GM18505 (cell line): ENCODE measurements around the gene RIMBP2.

ENCODE experiments used
- ATAC-seq: cut with Tn5 transposase; IDR thresholded peaks from one replicate; pipeline ENCODE4 v1.9.1; 2021; ENCODE audit not compliant: unreplicated experiment
- POLR2A ChIP-seq: IDR thresholded peaks from 4 replicates; pipeline ENCODE4 v1.6.1; 2011; ENCODE audit warnings: borderline replicate concordance; ENCODE audit not compliant: insufficient read depth, insufficient read length; ENCODE audit errors: extremely low read depth

The RIMBP2 gene

GRCh38 chr12:130642856-130643255 is 73.2 kb downstream of the RIMBP2 start:
- no peak for TF ChIP-seq POLR2A
- no peak for ATAC-seq

DNA sequence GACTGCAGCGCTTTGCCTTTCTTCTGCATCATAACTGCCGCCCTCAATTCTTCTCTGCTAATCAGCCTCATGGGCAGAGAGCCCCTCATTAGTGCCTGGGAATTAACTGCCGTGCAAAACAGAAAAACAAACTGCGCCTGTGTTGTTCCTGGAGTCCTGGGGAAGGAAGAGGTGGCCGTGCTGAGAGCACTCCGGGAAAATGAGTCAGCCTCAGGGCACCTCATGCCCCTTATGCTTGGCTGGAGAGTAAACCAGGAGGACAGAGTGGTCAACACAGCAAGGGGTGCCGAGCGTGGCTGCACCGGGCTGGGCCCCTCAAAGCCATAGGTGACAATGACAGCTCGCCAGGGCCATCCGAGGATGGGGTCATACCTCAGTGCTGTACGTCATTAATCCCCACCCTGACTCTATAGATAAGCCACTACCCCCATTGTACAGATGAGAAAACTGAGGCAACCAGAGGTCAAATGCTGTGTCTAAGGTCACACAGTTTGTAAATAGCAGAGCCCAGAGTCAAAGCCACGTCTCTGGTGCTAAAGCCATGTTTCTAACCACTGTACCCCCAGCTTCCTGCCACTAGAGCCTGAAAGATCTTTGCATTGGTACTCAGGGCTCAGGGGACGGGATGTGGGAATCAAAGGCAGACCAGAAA is 74.4 kb downstream of the RIMBP2 start:
- no peak for ATAC-seq
- TF ChIP-seq POLR2A, result no peak

- ATAC-seq, result no peak
- TF ChIP-seq POLR2A, result no peak
Observed at GRCh38 chr12:130640901-130641300, 75.2 kb downstream of the RIMBP2 start.

DNA sequence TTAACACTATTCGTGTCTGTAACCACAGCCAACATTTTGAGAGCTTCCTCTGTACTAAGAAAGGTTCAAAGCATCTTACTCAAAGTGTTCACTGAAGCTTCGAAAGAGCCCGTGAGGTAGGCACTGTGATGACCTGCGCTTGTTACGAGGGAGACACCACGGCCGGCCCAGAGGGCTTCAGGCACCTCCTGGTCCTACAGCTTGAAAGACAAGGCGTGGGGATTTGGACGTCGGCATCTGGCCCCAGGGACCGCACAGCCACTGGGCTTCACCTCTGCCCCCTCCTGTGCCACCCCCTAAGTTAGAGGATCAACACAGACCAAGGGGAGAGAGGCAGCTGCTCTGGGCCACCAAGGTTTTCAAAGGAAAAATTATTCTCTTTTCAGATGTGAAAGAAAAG is 75.6 kb downstream of the RIMBP2 start:
- TF ChIP-seq POLR2A, result no peak
- ATAC-seq, result no peak

GRCh38 chr12:130639476-130640424 is 76.3 kb downstream of the RIMBP2 start:
- no peak for TF ChIP-seq POLR2A
- no peak for ATAC-seq

DNA sequence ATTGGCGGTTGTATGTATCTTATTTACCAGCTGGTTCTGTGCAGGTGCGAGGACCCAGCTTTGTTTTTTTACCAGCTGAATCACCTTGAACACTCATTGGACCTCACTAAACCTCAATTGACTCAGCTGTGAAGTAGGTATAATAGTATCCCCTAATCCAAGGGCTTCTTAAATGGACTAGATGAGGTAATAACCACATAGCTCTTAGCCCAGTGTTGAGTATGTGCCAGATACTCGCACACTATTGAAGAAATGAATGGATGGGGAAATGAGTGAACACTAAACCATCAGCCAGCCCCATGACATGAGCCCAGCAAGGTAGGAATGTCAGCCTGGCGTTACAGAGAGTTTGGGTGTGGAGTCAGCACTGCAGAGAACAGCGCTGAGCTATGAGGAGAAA is 79.7 kb downstream of the RIMBP2 start:
- no peak for TF ChIP-seq POLR2A
- no peak for ATAC-seq

GRCh38 chr12:130634866-130635265 is 81.2 kb downstream of the RIMBP2 start:
- ATAC-seq, result no peak
- TF ChIP-seq POLR2A, result no peak

DNA sequence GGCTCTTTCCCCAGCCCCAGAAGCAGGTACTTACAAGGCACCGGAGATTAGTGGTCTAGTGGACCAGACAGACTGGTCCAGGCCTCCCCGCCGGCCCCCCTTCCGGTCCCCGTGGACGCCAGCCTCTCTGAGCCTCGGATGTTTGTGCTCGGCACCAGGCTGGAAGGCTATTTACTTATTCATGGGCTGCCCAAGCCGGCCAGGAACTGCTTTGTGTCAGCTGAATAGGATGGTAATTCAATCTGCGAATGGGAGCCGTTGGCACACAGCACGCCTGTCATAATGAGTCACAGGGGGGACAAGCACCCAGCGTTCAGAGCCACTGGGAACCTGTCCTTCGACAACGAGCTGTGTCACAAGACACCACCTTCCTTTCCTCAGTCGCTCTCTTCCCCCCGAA is 82.3 kb downstream of the RIMBP2 start:
- no peak for ATAC-seq
- no peak for TF ChIP-seq POLR2A

DNA sequence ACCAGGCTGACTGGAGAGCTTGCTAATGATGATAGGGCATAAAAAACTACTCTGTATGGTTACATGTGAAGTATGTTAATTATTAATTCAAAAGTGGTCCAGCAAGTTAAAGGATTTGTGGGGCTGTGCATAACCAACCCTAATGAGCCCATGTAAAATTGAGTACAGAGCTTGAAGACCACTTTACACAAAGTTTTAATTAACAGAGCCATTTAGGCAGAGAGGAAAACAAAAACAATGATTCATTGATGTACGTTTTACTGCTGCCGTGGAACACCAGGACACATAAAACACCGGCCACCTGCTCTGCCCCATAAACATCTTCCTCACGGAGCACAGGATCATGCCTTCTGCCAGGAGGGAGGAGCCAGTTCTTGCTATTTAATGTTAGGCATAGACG is 83.5 kb downstream of the RIMBP2 start:
- ATAC-seq, result no peak
- TF ChIP-seq POLR2A, result no peak

- TF ChIP-seq POLR2A, result no peak
Observed at GRCh38 chr12:130628304-130628703, 87.8 kb downstream of the RIMBP2 start.

GRCh38 chr12:130627175-130627574 is 88.9 kb downstream of the RIMBP2 start:
- no peak for ATAC-seq
- TF ChIP-seq POLR2A, result no peak

More at GRCh38 chr12:130628304-130628703, 87.8 kb downstream of the RIMBP2 start:
- ATAC-seq, result no peak

GRCh38 chr12:130626601-130627000 is 89.5 kb downstream of the RIMBP2 start:
- no peak for ATAC-seq
- no peak for TF ChIP-seq POLR2A

- ATAC-seq, result no peak
Observed at GRCh38 chr12:130625201-130625600, 90.9 kb downstream of the RIMBP2 start.

GRCh38 chr12:130622803-130623202 is 93.3 kb downstream of the RIMBP2 start:
- no peak for ATAC-seq
- no peak for TF ChIP-seq POLR2A

More at GRCh38 chr12:130625201-130625600, 90.9 kb downstream of the RIMBP2 start:
- TF ChIP-seq POLR2A, result no peak
